ENCODE measurements around the gene ACTL9.

GRCh38 chr19:8665468-8666213 lies 33.0 kb downstream of the ACTL9 start:
- TF ChIP-seq CTCF (IDR thresholded peaks at IDR 0.05) (no peak), POLR2A (IDR thresholded peaks at IDR 0.05) (no peak)
